AG10803 (cell line): ENCODE data around the gene PDLIM5.

ENCODE experiments used
- DNase-seq: peaks from one replicate; pipeline ENCODE4 v3.0.0; 2010; ENCODE audit warnings: low read depth
- H3K4me3 ChIP-seq: 2 replicates; pipeline ENCODE4 v1.5.1; 2011; ENCODE audit warnings: mild to moderate bottlenecking, low read length, control low read depth
- CTCF ChIP-seq: conservative IDR thresholded peaks from 2 replicates; pipeline ENCODE4 v1.5.1; 2011; ENCODE audit warnings: mild to moderate bottlenecking, low read length, control low read depth, inconsistent platforms

Gene PDLIM5

GRCh38 chr4:94534401-94535312, 82.9 kb downstream of the PDLIM5 start:
- no peak for TF ChIP-seq CTCF
- no peak overlapping the region for H3K4me3 ChIP-seq
- no peak for DNase-seq

GRCh38 chr4:94536049-94536448, 84.3 kb downstream of the PDLIM5 start:
- H3K4me3 ChIP-seq = no peak overlapping the region
- no peak for DNase-seq
- TF ChIP-seq CTCF = no peak

- DNase-seq = no peak
Observed at GRCh38 chr4:94536649-94537469, 85.1 kb downstream of the PDLIM5 start.

GRCh38 chr4:94537921-94538628, 86.3 kb downstream of the PDLIM5 start:
- H3K4me3 ChIP-seq = no peak overlapping the region
- no peak for TF ChIP-seq CTCF
- no peak for DNase-seq

More at GRCh38 chr4:94536649-94537469, 85.1 kb downstream of the PDLIM5 start:
- no peak overlapping the region for H3K4me3 ChIP-seq
- TF ChIP-seq CTCF = no peak

- DNase-seq = no peak
- no peak for TF ChIP-seq CTCF
- H3K4me3 ChIP-seq = no peak overlapping the region
Observed at GRCh38 chr4:94540476-94540875, 88.7 kb downstream of the PDLIM5 start.

- DNase-seq = no peak
- H3K4me3 ChIP-seq = no peak overlapping the region
- no peak for TF ChIP-seq CTCF
Observed at GRCh38 chr4:94544811-94545210, 93.1 kb downstream of the PDLIM5 start.
